ENCODE data around the gene ENKUR.
A peak's percentile ranks its signal among the peaks of the same experiment; 100 is the strongest.
"Not testable (repeated sequence)": the region's sequence is repeated elsewhere in the genome, so short reads cannot be mapped to it uniquely, and the experiment has no call there.

The ENKUR gene

GRCh38 chr10:25018703-25019102 is 2.7 kb upstream of the ENKUR start:
- DNase-seq: no peak

- no peak for DNase-seq
Observed at GRCh38 chr10:25017661-25018060, 1.7 kb upstream of the ENKUR start.

- DNase-seq: no peak
Observed at GRCh38 chr10:25017154-25017590, 1.2 kb upstream of the ENKUR start.

- peak; percentile 95 for DNase-seq
Observed at GRCh38 chr10:25016376-25017153, 607 bp upstream of the ENKUR start, which contains the start of gene THNSL1. Gene THNSL1, plus strand, starts transcription at chr10:25016612. Its CDS starts 6,612 bp downstream, at chr10:25023224.

GRCh38 chr10:25014579-25014978 is 1.4 kb downstream of the ENKUR start:
- no peak for DNase-seq

GRCh38 chr10:25011591-25011990 is 4.4 kb downstream of the ENKUR start:
- not testable (repeated sequence) for DNase-seq

GRCh38 chr10:24998044-24998443 is 17.9 kb downstream of the ENKUR start:
- no peak for DNase-seq

GRCh38 chr10:24995072-24995471 is 20.9 kb downstream of the ENKUR start:
- no peak for DNase-seq

- no peak for DNase-seq
Observed at GRCh38 chr10:24993237-24993958, 22.6 kb downstream of the ENKUR start.

GRCh38 chr10:24992512-24993133 is 23.3 kb downstream of the ENKUR start:
- no peak for DNase-seq

GRCh38 chr10:24991298-24991697 is 24.7 kb downstream of the ENKUR start:
- DNase-seq: no peak

- no peak for DNase-seq
Observed at GRCh38 chr10:24989867-24990266, 26.1 kb downstream of the ENKUR start.

- no peak for DNase-seq
Observed at GRCh38 chr10:24988831-24989640, 26.9 kb downstream of the ENKUR start.

- DNase-seq: no peak
Observed at GRCh38 chr10:24984906-24985305, 31.1 kb downstream of the ENKUR start.

- no peak for DNase-seq
Observed at GRCh38 chr10:24983946-24984345, 32.0 kb downstream of the ENKUR start.

- no peak for DNase-seq
Observed at GRCh38 chr10:24983130-24983529, 32.8 kb downstream of the ENKUR start.

- no peak for DNase-seq
Observed at GRCh38 chr10:24982319-24983112, 33.4 kb downstream of the ENKUR start.

GRCh38 chr10:24981161-24981710 is 34.7 kb downstream of the ENKUR start:
- no peak for DNase-seq

GRCh38 chr10:24979685-24980084 is 36.3 kb downstream of the ENKUR start:
- no peak for DNase-seq

GRCh38 chr10:24974976-24975375 is 41.0 kb downstream of the ENKUR start:
- DNase-seq: no peak

GRCh38 chr10:24973163-24973562 is 42.8 kb downstream of the ENKUR start:
- no peak for DNase-seq

GRCh38 chr10:24971374-24971773 is 44.6 kb downstream of the ENKUR start:
- no peak for DNase-seq
